CD4-positive, alpha-beta memory T cell (primary cell): Measurements from ENCODE around the gene IL1R2. TPM values are rescaled to one million over a fixed set of nuclear protein-coding genes. Genes with fewer than 3 reads are reported as not detected.

ENCODE experiments used
- CTCF ChIA-PET: fragments of 350-600 bp; sonication (Branson Sonifier 250); formaldehyde crosslinking; loops from one replicate; lab custom pipeline; 2021; ENCODE audit warnings: inconsistent platforms; ENCODE audit not compliant: partially characterized antibody; lab: Charles Lee
- POLR2A ChIA-PET: fragments of 350-600 bp; sonication (Branson Sonifier 250); formaldehyde crosslinking; loops from one replicate; lab custom pipeline; 2021; ENCODE audit not compliant: partially characterized antibody; lab: Charles Lee
- DNase-seq, 5 donors: peaks; one replicate each; pipeline versions ENCODE4 v3.0.0 to v3.0.0-alpha.2; 2020 to 2022; ENCODE audit warnings: mixed read lengths in 1 of 5
- H3K27ac ChIP-seq: one replicate; pipeline ENCODE4 v1.7.0; 2013; ENCODE audit warnings: low read depth, low read length
- H3K27me3 ChIP-seq: 2 replicates; pipeline ENCODE4 v1.7.0; 2013; ENCODE audit warnings: mild to moderate bottlenecking, low read length, moderate library complexity; ENCODE audit not compliant: insufficient read depth
- H3K36me3 ChIP-seq: 2 replicates; pipeline ENCODE4 v1.7.0; 2013; ENCODE audit warnings: mild to moderate bottlenecking, low read length, moderate library complexity; ENCODE audit not compliant: insufficient read depth
- H3K4me1 ChIP-seq: 2 replicates; pipeline ENCODE4 v1.7.0; 2013; ENCODE audit warnings: mild to moderate bottlenecking, low read length, moderate library complexity; ENCODE audit not compliant: insufficient read depth
- H3K4me3 ChIP-seq, 2 donors: one replicate each; pipeline ENCODE4 v1.7.0; 2013; ENCODE audit warnings: low read length in 2 of 2, mild to moderate bottlenecking in 1 of 2
- H3K9me3 ChIP-seq, 2 donors: one replicate each; pipeline ENCODE4 v1.7.0; 2013; ENCODE audit warnings: low read length in 2 of 2, control low read depth in 1 of 2; ENCODE audit not compliant: control insufficient read depth in 1 of 2
- H3K27ac Mint-ChIP-seq, 7 donors: one replicate each; pipeline ENCODE4 v1.8.0; 2020 to 2021; ENCODE audit warnings: mixed read lengths in 7 of 7, mild to moderate bottlenecking in 6 of 7, inconsistent platforms in 3 of 7, moderate library complexity in 3 of 7
- H3K27me3 Mint-ChIP-seq, 2 donors: one replicate each; pipeline ENCODE4 v1.8.0; 2020 to 2021; ENCODE audit warnings: mixed read lengths in 2 of 2
- H3K36me3 Mint-ChIP-seq, 2 donors: one replicate each; pipeline ENCODE4 v1.8.0; 2020 to 2021; ENCODE audit warnings: mixed read lengths in 2 of 2, inconsistent platforms in 1 of 2, mild to moderate bottlenecking in 1 of 2
- H3K4me1 Mint-ChIP-seq, 4 donors: one replicate each; pipeline ENCODE4 v1.8.0; 2020 to 2021; ENCODE audit warnings: mixed read lengths in 4 of 4, mild to moderate bottlenecking in 1 of 4
- H3K4me3 Mint-ChIP-seq, 8 donors: one replicate each; pipeline ENCODE4 v1.8.0; 2020 to 2021; ENCODE audit warnings: mixed read lengths in 8 of 8, mild to moderate bottlenecking in 7 of 8, moderate library complexity in 6 of 8, inconsistent platforms in 3 of 8
- H3K9me3 Mint-ChIP-seq, 8 donors: one replicate each; pipeline ENCODE4 v1.8.0; 2020 to 2021; ENCODE audit warnings: mixed read lengths in 8 of 8, mild to moderate bottlenecking in 5 of 8, inconsistent platforms in 3 of 8, moderate library complexity in 1 of 8
- intact Hi-C: fragments of 100-400 bp; cut with micrococcal nuclease; formaldehyde crosslinking; loops from one replicate; pipeline ENCODE4 v1.15.1; 2023
- polyA plus RNA-seq, 2 donors: library from polyadenylated mRNA; unstranded; fragments of 300-500 nt; fragmentation: Illumina TruSeq; gene quantifications; one replicate each; pipeline ENCODE4 v1.2.3, GENCODE V29; 2021
- total RNA-seq, 2 experiments: library from RNA; stranded (reverse); gene quantifications; one replicate each; pipeline ENCODE4 v1.2.3, GENCODE V29; 2021

The IL1R2 gene
- total and polyA plus RNA-seq, 4 experiments from 2014 or later: 0.61 to 2.1 TPM; not detected in 2

- no peaks in the 10 kb centered on the region for H3K36me3 Mint-ChIP-seq
- Histone ChIP-seq H3K9me3 (no peaks in the 10 kb centered on the region), H3K36me3 (no peaks in the 10 kb centered on the region), H3K27me3 (no peaks in the 10 kb centered on the region), H3K27ac (no peak overlapping the region), H3K4me1 (no peaks in the 10 kb centered on the region), H3K4me3 (no peak overlapping the region)
- ChIA-PET CTCF (no interaction called here), POLR2A (no interaction called here)
- peaks cover 0 to 6% (median 1%) of the 10 kb centered on the region in 4 donors for H3K4me1 Mint-ChIP-seq
- intact Hi-C loops: no loop called here
- peaks cover 2 to 4% of the 10 kb centered on the region in 2 donors for H3K27me3 Mint-ChIP-seq
- no peak for DNase-seq
- no peak overlapping the region for H3K4me3 Mint-ChIP-seq
- H3K9me3 Mint-ChIP-seq: no peaks in the 10 kb centered on the region
- no peak overlapping the region for H3K27ac Mint-ChIP-seq
Measured at GRCh38 chr2:101984656-101985055, 7.1 kb upstream of the IL1R2 start.

- ChIA-PET POLR2A (no interaction called here), CTCF (no interaction called here)
- Histone ChIP-seq H3K27me3 (no peaks in the 10 kb centered on the region), H3K36me3 (no peaks in the 10 kb centered on the region), H3K4me3 (no peak overlapping the region), H3K27ac (no peak overlapping the region), H3K9me3 (no peaks in the 10 kb centered on the region), H3K4me1 (no peaks in the 10 kb centered on the region)
- Mint-ChIP-seq H3K9me3 (no peaks in the 10 kb centered on the region), H3K4me1 (peaks cover 0 to 6% (median 1%) of the 10 kb centered on the region in 4 donors), H3K36me3 (no peaks in the 10 kb centered on the region), H3K27me3 (peaks cover 2 to 4% of the 10 kb centered on the region in 2 donors), H3K4me3 (no peak overlapping the region), H3K27ac (peak overlapping the region in 1 of 7 donors; percentile 62)
- intact Hi-C loops: no loop called here
- DNase-seq: no peak
Measured at GRCh38 chr2:101985101-101985792, 6.5 kb upstream of the IL1R2 start.

GRCh38 chr2:101985793-101986164 is 6.0 kb upstream of the IL1R2 start:
- Mint-ChIP-seq H3K4me3 (no peak overlapping the region), H3K27me3 (peaks cover 2 to 4% of the 10 kb centered on the region in 2 donors), H3K4me1 (peaks cover 0 to 6% (median 1%) of the 10 kb centered on the region in 4 donors), H3K9me3 (no peaks in the 10 kb centered on the region), H3K36me3 (no peaks in the 10 kb centered on the region), H3K27ac (peak overlapping the region in 1 of 7 donors; percentile 62)
- ChIA-PET POLR2A (no interaction called here), CTCF (no interaction called here)
- Histone ChIP-seq H3K4me1 (no peaks in the 10 kb centered on the region), H3K27me3 (no peaks in the 10 kb centered on the region), H3K4me3 (no peak overlapping the region), H3K27ac (no peak overlapping the region), H3K36me3 (no peaks in the 10 kb centered on the region), H3K9me3 (no peaks in the 10 kb centered on the region)
- DNase-seq: no peak
- intact Hi-C loops: no loop called here

- H3K4me3 ChIP-seq: no peak overlapping the region
- H3K4me3 Mint-ChIP-seq: no peak overlapping the region
Measured at GRCh38 chr2:101986376-101986775, 5.4 kb upstream of the IL1R2 start.

GRCh38 chr2:101986804-101987740 is 4.7 kb upstream of the IL1R2 start:
- intact Hi-C loops: no loop called here
- no peaks in the 10 kb centered on the region for H3K9me3 Mint-ChIP-seq
- Histone ChIP-seq H3K27me3 (no peaks in the 10 kb centered on the region), H3K4me1 (no peaks in the 10 kb centered on the region), H3K36me3 (no peaks in the 10 kb centered on the region), H3K27ac (no peak overlapping the region), H3K4me3 (no peak overlapping the region), H3K9me3 (no peaks in the 10 kb centered on the region)
- peaks cover 3 to 4% of the 10 kb centered on the region in 2 donors for H3K27me3 Mint-ChIP-seq
- peak overlapping the region in 5 of 7 donors; percentile 9 to 81 (median 48) for H3K27ac Mint-ChIP-seq
- CTCF ChIA-PET: interaction anchor here (0.9 kb wide), 2 partner anchors 9 to 12 kb away, joined by 3 to 4 read pairs; no protein-coding TSS in a partner anchor
- POLR2A ChIA-PET: no interaction called here
- peaks cover 0 to 6% (median 1%) of the 10 kb centered on the region in 4 donors for H3K4me1 Mint-ChIP-seq
- no peaks in the 10 kb centered on the region for H3K36me3 Mint-ChIP-seq
- peak in 2 of 5 donors; percentile 8 to 22 for DNase-seq
- peak overlapping the region in 1 of 8 donors; percentile 24 for H3K4me3 Mint-ChIP-seq

More at GRCh38 chr2:101986376-101986775, 5.4 kb upstream of the IL1R2 start:
- Histone ChIP-seq H3K27me3 (no peaks in the 10 kb centered on the region), H3K27ac (no peak overlapping the region), H3K36me3 (no peaks in the 10 kb centered on the region), H3K4me1 (no peaks in the 10 kb centered on the region), H3K9me3 (no peaks in the 10 kb centered on the region)
- no peaks in the 10 kb centered on the region for H3K36me3 Mint-ChIP-seq
- ChIA-PET CTCF (no interaction called here), POLR2A (no interaction called here)
- H3K27me3 Mint-ChIP-seq: peaks cover 2 to 4% of the 10 kb centered on the region in 2 donors
- DNase-seq: no peak
- H3K27ac Mint-ChIP-seq: peak overlapping the region in 2 of 7 donors; percentile 18 to 48
- H3K9me3 Mint-ChIP-seq: no peaks in the 10 kb centered on the region
- H3K4me1 Mint-ChIP-seq: peaks cover 0 to 6% (median 1%) of the 10 kb centered on the region in 4 donors
- intact Hi-C loops: no loop called here

GRCh38 chr2:101987832-101988231 is 3.9 kb upstream of the IL1R2 start:
- H3K27me3 Mint-ChIP-seq: peaks cover 4 to 7% of the 10 kb centered on the region in 2 donors
- Histone ChIP-seq H3K4me1 (no peaks in the 10 kb centered on the region), H3K27me3 (no peaks in the 10 kb centered on the region), H3K27ac (no peak overlapping the region), H3K4me3 (no peak overlapping the region), H3K9me3 (no peaks in the 10 kb centered on the region), H3K36me3 (no peaks in the 10 kb centered on the region)
- intact Hi-C loops: no loop called here
- no peaks in the 10 kb centered on the region for H3K36me3 Mint-ChIP-seq
- H3K4me3 Mint-ChIP-seq: no peak overlapping the region
- no peaks in the 10 kb centered on the region for H3K9me3 Mint-ChIP-seq
- POLR2A ChIA-PET: no interaction called here
- peak overlapping the region in 1 of 7 donors; percentile 16 for H3K27ac Mint-ChIP-seq
- CTCF ChIA-PET: interaction anchor here (0.9 to 1.5 kb wide), 3 partner anchors 10 to 18 kb away, joined by 3 to 4 read pairs (median 3); no protein-coding TSS in a partner anchor
- peaks cover 0 to 6% (median 1%) of the 10 kb centered on the region in 4 donors for H3K4me1 Mint-ChIP-seq
- no peak for DNase-seq

GRCh38 chr2:101988541-101988940 is 3.2 kb upstream of the IL1R2 start:
- DNase-seq: no peak
- Mint-ChIP-seq H3K4me3 (no peak overlapping the region), H3K36me3 (no peaks in the 10 kb centered on the region), H3K27ac (no peak overlapping the region), H3K9me3 (no peaks in the 10 kb centered on the region), H3K27me3 (peaks cover 6 to 7% of the 10 kb centered on the region in 2 donors), H3K4me1 (peaks cover 0 to 6% (median 1%) of the 10 kb centered on the region in 4 donors)
- POLR2A ChIA-PET: no interaction called here
- Histone ChIP-seq H3K27ac (no peak overlapping the region), H3K36me3 (no peaks in the 10 kb centered on the region), H3K27me3 (no peaks in the 10 kb centered on the region), H3K4me3 (no peak overlapping the region), H3K4me1 (no peaks in the 10 kb centered on the region), H3K9me3 (no peaks in the 10 kb centered on the region)
- intact Hi-C loops: no loop called here
- CTCF ChIA-PET: interaction anchor here (1.5 kb wide), 1 partner anchor 17 kb away, joined by 3 read pairs; no protein-coding TSS in a partner anchor
